Choroid plexus epithelial cell (primary cell): ENCODE data around the gene CLINT1.
"Not testable (repeated sequence)": the region's sequence is repeated elsewhere in the genome, so short reads cannot be mapped to it uniquely, and the experiment has no call there.

Experiments
- DNase-seq: peaks from one replicate; pipeline ENCODE4 v3.0.0-alpha.2; 2010; ENCODE audit warnings: low read depth
- H3K4me3 ChIP-seq: 2 replicates; pipeline ENCODE4 v1.5.1; 2011; ENCODE audit warnings: low read depth, mild to moderate bottlenecking, control low read depth, low read length, moderate library complexity
- TF ChIP-seq, protein P1 (sequence below): conservative IDR thresholded peaks from 2 replicates; pipeline ENCODE4 v1.5.1; 2011; ENCODE audit warnings: low read depth, mild to moderate bottlenecking, control low read depth, inconsistent platforms, low read length, moderate library complexity

The CLINT1 gene

DNA sequence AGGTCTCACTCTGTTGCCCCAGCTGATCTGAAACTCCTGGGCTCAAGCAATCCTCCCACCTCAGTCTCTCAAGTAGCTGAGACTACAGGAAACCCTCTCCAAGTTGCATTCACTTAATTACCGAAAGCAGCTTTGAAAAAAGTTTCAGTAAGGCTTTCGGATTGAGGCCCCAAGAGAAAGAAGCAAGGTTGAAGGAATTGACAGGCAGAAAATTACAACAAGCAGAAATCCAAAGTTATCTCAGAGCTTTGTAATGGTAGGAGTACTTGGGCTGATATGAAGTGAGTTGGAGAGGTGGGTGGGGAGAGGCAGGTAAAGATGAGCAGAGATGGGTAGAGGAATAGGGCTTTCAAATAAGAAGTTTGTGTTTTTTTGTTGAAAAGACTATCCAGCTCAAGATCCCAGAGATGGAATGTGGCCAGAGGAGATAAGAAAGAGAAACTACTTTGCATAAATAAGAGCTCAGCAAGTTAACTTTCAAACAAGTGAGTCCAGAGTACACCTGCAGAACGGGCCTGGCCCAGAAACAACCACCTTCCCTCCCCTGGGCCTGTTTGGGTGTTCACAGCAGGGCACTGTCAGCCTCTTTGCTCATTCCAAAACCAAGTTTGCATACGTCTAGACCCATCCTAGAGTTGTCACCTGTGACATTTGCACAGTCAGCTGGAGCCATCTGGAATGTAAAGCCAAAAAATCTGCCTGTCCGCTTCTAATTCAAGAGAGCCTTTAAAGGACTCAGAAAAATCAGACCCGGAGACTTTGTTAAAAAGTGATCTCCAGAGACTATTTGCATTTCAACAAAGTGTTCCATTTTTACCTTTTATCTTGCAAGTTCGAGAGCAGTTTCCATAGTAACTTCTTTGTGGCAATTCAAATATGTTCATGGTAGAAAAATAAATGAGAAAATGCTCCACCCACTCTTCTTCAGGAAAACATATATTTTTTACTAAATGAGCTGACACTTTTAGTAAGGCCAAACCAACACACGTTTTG, 2.2 kb upstream of the CLINT1 start:
- TF ChIP-seq, protein P1, sequence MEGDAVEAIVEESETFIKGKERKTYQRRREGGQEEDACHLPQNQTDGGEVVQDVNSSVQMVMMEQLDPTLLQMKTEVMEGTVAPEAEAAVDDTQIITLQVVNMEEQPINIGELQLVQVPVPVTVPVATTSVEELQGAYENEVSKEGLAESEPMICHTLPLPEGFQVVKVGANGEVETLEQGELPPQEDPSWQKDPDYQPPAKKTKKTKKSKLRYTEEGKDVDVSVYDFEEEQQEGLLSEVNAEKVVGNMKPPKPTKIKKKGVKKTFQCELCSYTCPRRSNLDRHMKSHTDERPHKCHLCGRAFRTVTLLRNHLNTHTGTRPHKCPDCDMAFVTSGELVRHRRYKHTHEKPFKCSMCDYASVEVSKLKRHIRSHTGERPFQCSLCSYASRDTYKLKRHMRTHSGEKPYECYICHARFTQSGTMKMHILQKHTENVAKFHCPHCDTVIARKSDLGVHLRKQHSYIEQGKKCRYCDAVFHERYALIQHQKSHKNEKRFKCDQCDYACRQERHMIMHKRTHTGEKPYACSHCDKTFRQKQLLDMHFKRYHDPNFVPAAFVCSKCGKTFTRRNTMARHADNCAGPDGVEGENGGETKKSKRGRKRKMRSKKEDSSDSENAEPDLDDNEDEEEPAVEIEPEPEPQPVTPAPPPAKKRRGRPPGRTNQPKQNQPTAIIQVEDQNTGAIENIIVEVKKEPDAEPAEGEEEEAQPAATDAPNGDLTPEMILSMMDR = no peak
- no peak for DNase-seq
- H3K4me3 ChIP-seq = no peak overlapping the region

DNA sequence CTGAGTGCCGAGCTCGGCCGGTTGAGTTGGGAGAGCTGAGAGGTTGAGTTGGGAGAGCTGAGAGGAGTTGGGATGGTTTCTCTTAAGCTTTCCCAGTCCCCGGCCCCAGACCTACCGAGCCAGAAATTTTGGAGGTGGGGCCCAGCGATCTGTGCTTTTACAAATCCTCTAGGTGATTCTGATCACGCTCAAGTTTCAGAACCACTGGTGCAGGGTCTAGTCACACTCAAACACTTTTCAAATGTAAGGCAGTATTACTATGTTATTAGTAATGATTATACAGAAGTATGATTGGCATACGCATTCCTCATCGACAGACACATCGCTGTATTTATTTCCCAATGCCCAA, 256 bp upstream of the CLINT1 start:
- TF ChIP-seq, protein P1 = no peak
- peak overlapping the region; percentile 99 for H3K4me3 ChIP-seq
- no peak for DNase-seq

DNA sequence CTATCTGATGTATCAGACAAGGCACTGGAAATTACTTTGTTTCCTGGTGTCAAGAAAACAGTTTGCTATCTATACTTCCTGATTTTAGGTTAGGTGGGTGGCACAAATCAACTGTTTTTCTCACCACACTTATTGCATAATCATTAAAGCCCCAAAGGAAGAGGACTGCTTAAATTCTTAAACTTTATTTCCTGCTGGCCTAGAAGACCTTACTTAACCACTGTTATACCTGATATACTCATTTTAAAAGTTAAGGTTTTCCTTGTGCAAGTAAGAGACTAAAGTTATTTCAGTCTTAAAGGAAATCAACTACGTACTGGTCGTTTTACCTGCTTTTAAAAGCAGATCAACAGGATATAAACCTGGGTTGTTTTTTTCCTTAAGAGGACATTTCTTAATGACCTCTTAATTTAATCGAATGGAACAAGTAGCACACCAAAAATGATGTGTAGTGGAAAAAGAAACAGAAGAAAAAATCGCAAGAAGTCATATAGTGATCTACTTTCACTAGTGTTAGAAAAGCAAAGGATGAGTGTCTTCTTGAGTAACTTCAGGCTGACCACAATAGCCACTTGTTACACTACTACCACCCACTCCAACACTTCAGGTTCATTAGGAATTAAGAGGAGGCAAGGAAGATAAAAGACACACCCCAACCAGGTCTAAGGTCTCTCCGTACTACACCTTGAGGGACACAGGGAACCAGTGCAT, 974 bp downstream of the CLINT1 start:
- H3K4me3 ChIP-seq = peak overlapping the region; percentile 99
- TF ChIP-seq, protein P1 = no peak
- DNase-seq = peak; percentile 35

DNA sequence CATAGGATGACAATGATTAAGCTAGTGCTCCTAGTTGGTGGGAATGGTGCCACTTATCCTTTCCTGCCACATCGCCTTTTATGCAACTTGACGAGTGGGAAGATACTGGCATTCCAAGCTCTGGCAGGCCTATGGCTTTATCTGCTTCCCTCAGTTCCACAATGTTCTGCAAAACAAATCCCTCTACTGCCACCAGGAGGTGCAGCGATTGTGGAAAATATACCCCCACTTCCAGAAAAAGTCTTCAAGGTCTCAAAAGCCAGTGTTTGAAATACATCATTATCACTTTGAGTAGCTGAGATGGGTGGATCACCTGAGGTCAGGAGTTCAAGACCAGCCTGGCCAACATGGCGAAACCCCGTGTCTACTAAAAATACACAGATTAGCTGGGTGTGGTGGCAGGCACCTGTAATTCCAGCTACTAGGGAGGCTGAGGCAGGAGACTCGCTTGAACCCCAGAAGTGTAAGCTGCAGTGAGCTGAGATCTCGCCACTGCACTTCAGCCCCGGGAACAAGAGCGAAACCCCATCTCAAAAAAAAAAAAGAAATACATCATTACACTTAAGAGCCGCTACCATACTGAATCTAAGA, 3.4 kb downstream of the CLINT1 start:
- DNase-seq = peak; percentile 79
- TF ChIP-seq, protein P1 = peak; percentile 83
- no peak overlapping the region for H3K4me3 ChIP-seq

DNA sequence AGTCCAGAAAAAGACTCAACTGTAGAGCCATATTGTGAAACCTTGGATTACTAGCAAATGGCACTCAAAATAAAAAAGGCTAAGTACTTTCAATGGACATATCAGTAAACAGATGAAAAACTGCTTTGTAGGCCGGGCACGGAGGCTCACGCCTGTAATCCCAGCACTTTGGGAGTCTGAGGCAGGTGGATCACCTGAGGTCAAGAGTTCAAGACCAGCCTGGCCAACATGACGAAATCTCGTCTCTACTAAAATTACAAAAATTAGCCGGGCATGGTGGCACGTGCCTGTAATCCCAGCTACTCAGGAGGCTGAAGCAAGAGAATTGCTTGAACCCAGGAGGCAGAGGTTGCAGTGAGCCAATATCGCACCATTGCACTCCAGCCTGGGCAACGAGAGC, 5.6 kb downstream of the CLINT1 start:
- not testable (repeated sequence) for H3K4me3 ChIP-seq, DNase-seq

DNA sequence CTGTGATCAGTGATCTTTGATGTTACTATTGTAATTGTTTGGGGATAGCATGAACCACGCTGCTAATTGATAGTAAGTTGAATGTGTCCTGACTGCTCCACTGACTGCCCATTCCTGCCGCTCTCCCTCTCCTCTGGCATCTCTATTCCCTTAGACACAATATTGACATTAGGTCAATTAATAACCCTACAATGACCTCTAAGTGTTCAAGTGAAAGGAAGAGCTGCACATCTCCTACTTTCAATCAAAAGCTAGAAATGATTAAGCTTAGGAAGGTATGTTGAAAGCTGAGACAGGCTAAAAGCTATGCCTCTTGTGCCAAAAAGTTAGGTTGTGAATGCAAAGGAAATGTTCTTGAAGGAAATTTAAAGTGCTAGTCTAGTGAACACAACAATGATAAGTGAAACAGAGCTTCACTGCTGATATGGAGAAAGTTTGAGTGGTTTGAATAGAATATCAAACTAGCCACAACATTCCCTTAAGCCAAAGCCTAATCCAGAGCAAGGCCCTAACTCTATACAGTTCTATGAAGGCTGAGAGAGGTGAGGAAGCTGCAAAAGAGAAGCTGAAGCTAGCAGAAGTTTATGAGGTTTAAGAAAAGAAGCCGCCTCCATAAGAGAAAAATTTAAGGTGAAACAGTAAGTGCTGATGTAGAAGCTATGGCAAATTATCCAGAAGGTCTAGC, 12.9 kb downstream of the CLINT1 start:
- DNase-seq = no peak
- H3K4me3 ChIP-seq = no peak overlapping the region
- TF ChIP-seq, protein P1 = no peak

DNA sequence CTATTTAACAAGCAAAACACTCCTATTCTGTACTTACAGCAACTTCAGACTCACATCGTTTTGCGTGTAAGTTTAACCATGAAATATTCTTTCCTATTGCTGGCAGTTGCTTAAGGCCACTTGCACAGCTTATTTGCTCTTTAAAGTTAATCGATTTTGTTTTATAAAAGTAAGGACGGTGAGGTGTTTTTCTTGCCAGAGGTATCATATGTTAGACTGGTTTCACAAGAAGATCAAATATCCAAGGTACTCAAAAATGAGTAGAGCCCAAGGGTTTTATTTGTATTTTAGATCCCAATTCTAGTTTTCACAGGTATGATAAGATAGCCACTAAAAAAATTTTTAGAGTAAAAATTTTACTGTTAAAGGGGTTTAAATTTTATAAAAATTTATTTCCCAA, 16.2 kb downstream of the CLINT1 start:
- H3K4me3 ChIP-seq = no peak overlapping the region
- DNase-seq = no peak
- TF ChIP-seq, protein P1 = no peak
